Skeletal muscle satellite cell (primary cell): ENCODE measurements around the gene GALNT18.

Source experiments
- H3K27me3 ChIP-seq: 2 replicates; pipeline ENCODE4 v1.7.0; 2013; ENCODE audit warnings: low read length; ENCODE audit not compliant: control insufficient read depth, insufficient read depth
- H3K36me3 ChIP-seq: 2 replicates; pipeline ENCODE4 v1.7.0; 2013; ENCODE audit warnings: mild to moderate bottlenecking, control low read depth, low read length; ENCODE audit not compliant: insufficient read depth
- H3K4me1 ChIP-seq: 2 replicates; pipeline ENCODE4 v1.7.0; 2013; ENCODE audit warnings: low read length; ENCODE audit not compliant: control insufficient read depth, insufficient read depth
- H3K4me2 ChIP-seq: 2 replicates; pipeline ENCODE4 v1.7.0; 2013; ENCODE audit warnings: mild to moderate bottlenecking, low read length
- H3K4me3 ChIP-seq: 2 replicates; pipeline ENCODE4 v1.7.0; 2013; ENCODE audit warnings: low read length
- H3K9ac ChIP-seq: 2 replicates; pipeline ENCODE4 v1.7.0; 2013; ENCODE audit warnings: mild to moderate bottlenecking, low read depth, low read length, moderate library complexity
- H3K9me3 ChIP-seq: replicated peaks from 2 replicates; pipeline ENCODE4 v1.7.0; 2013; ENCODE audit warnings: mild to moderate bottlenecking, control low read depth, low read length

GALNT18 gene

GRCh38 chr11:11383995-11384394 lies 237.8 kb downstream of the GALNT18 start:
- no peaks in the 10 kb centered on the region for H3K36me3 ChIP-seq
- no peaks in the 10 kb centered on the region for H3K4me1 ChIP-seq
- H3K9me3 ChIP-seq = no peaks in the 10 kb centered on the region
- H3K9ac ChIP-seq = no peak overlapping the region
- no peak overlapping the region for H3K4me3 ChIP-seq
- H3K27me3 ChIP-seq = peaks cover 8% of the 10 kb centered on the region
- no peak overlapping the region for H3K4me2 ChIP-seq

GRCh38 chr11:11382858-11383532 lies 238.8 kb downstream of the GALNT18 start:
- Histone ChIP-seq H3K36me3 (no peaks in the 10 kb centered on the region), H3K9me3 (no peaks in the 10 kb centered on the region), H3K27me3 (peaks cover 12% of the 10 kb centered on the region), H3K4me3 (no peak overlapping the region), H3K9ac (no peak overlapping the region), H3K4me2 (no peak overlapping the region), H3K4me1 (no peaks in the 10 kb centered on the region)

- Histone ChIP-seq H3K9ac (no peak overlapping the region), H3K9me3 (no peaks in the 10 kb centered on the region), H3K4me1 (no peaks in the 10 kb centered on the region), H3K4me3 (no peak overlapping the region), H3K4me2 (no peak overlapping the region), H3K27me3 (peaks cover 19% of the 10 kb centered on the region), H3K36me3 (no peaks in the 10 kb centered on the region)
Observed at GRCh38 chr11:11381471-11382105, 240.2 kb downstream of the GALNT18 start.

- H3K9me3 ChIP-seq = no peaks in the 10 kb centered on the region
Observed at GRCh38 chr11:11380883-11381282, 240.9 kb downstream of the GALNT18 start.

GRCh38 chr11:11380340-11380739 lies 241.5 kb downstream of the GALNT18 start:
- no peak overlapping the region for H3K9ac ChIP-seq
- H3K4me1 ChIP-seq = no peaks in the 10 kb centered on the region
- no peak overlapping the region for H3K4me2 ChIP-seq
- H3K27me3 ChIP-seq = peaks cover 22% of the 10 kb centered on the region
- H3K36me3 ChIP-seq = no peaks in the 10 kb centered on the region
- no peak overlapping the region for H3K4me3 ChIP-seq
- no peaks in the 10 kb centered on the region for H3K9me3 ChIP-seq

More at GRCh38 chr11:11380883-11381282, 240.9 kb downstream of the GALNT18 start:
- Histone ChIP-seq H3K36me3 (no peaks in the 10 kb centered on the region), H3K9ac (no peak overlapping the region), H3K27me3 (peaks cover 22% of the 10 kb centered on the region), H3K4me2 (no peak overlapping the region), H3K4me1 (no peaks in the 10 kb centered on the region), H3K4me3 (no peak overlapping the region)

- Histone ChIP-seq H3K4me1 (no peaks in the 10 kb centered on the region), H3K36me3 (no peaks in the 10 kb centered on the region), H3K27me3 (peaks cover 22% of the 10 kb centered on the region), H3K4me3 (no peak overlapping the region), H3K9ac (no peak overlapping the region), H3K4me2 (no peak overlapping the region), H3K9me3 (no peaks in the 10 kb centered on the region)
Observed at GRCh38 chr11:11379661-11380060, 242.1 kb downstream of the GALNT18 start.

GRCh38 chr11:11378184-11378940 lies 243.4 kb downstream of the GALNT18 start:
- no peaks in the 10 kb centered on the region for H3K4me1 ChIP-seq
- no peaks in the 10 kb centered on the region for H3K9me3 ChIP-seq
- no peak overlapping the region for H3K4me3 ChIP-seq
- no peak overlapping the region for H3K9ac ChIP-seq
- H3K4me2 ChIP-seq = no peak overlapping the region
- no peaks in the 10 kb centered on the region for H3K36me3 ChIP-seq
- peaks cover 30% of the 10 kb centered on the region for H3K27me3 ChIP-seq

GRCh38 chr11:11374358-11375148 lies 247.3 kb downstream of the GALNT18 start:
- Histone ChIP-seq H3K4me1 (no peaks in the 10 kb centered on the region), H3K4me3 (no peak overlapping the region), H3K9me3 (no peaks in the 10 kb centered on the region), H3K36me3 (no peaks in the 10 kb centered on the region), H3K27me3 (peaks cover 49% of the 10 kb centered on the region), H3K9ac (no peak overlapping the region), H3K4me2 (no peak overlapping the region)

- H3K4me2 ChIP-seq = no peak overlapping the region
Observed at GRCh38 chr11:11373934-11374333, 247.9 kb downstream of the GALNT18 start.

GRCh38 chr11:11372461-11372860 lies 249.3 kb downstream of the GALNT18 start:
- no peaks in the 10 kb centered on the region for H3K9me3 ChIP-seq
- H3K36me3 ChIP-seq = no peaks in the 10 kb centered on the region
- no peak overlapping the region for H3K4me2 ChIP-seq
- no peaks in the 10 kb centered on the region for H3K4me1 ChIP-seq
- peaks cover 48% of the 10 kb centered on the region for H3K27me3 ChIP-seq
- H3K4me3 ChIP-seq = no peak overlapping the region
- no peak overlapping the region for H3K9ac ChIP-seq

More at GRCh38 chr11:11373934-11374333, 247.9 kb downstream of the GALNT18 start:
- H3K27me3 ChIP-seq = peaks cover 54% of the 10 kb centered on the region
- no peaks in the 10 kb centered on the region for H3K4me1 ChIP-seq
- H3K36me3 ChIP-seq = no peaks in the 10 kb centered on the region
- H3K9me3 ChIP-seq = no peaks in the 10 kb centered on the region
- H3K4me3 ChIP-seq = no peak overlapping the region
- no peak overlapping the region for H3K9ac ChIP-seq

GRCh38 chr11:11370962-11371303 lies 250.9 kb downstream of the GALNT18 start:
- Histone ChIP-seq H3K4me3 (no peak overlapping the region), H3K27me3 (peaks cover 37% of the 10 kb centered on the region), H3K9me3 (no peaks in the 10 kb centered on the region)

More at GRCh38 chr11:11370962-11371303, 250.9 kb downstream of the GALNT18 start:
- Histone ChIP-seq H3K4me1 (no peaks in the 10 kb centered on the region), H3K36me3 (no peaks in the 10 kb centered on the region), H3K4me2 (no peak overlapping the region), H3K9ac (no peak overlapping the region)
